HCT116 (cell line): Measurements from ENCODE around the gene ABCC5. TPM values are rescaled to one million over a fixed set of nuclear protein-coding genes. Genes with fewer than 3 reads are reported as not detected.

Experiments
- ATAC-seq: fragments of 200-7000 bp; cut with Tn5 transposase; 2 replicates; pipeline ENCODE4 v1.9.1; 2020; ENCODE audit warnings: mild to moderate bottlenecking, moderate library complexity
- BruUV-seq: library from RNA; stranded (reverse); fragments of 400-500 nt; replicated peaks from 2 replicates; lab custom pipeline; 2021; lab: Mats Ljungman, UMichigan
- CTCF ChIA-PET: fragments of 300-600 bp; sonication (Branson Sonifier 250); formaldehyde crosslinking; loops from one replicate; lab custom pipeline; 2021; ENCODE audit warnings: antibody characterized with exemption; lab: Charles Lee
- POLR2A ChIA-PET: fragments of 300-600, 350-600 bp; sonication (Branson Sonifier 250); formaldehyde crosslinking; loops from one replicate; lab custom pipeline; 2021; ENCODE audit warnings: antibody characterized with exemption; lab: Charles Lee
- RAD21 ChIA-PET, 2 experiments: fragments of 300-600 bp; sonication (Branson Sonifier 250); formaldehyde crosslinking; loops; one replicate each; lab custom pipeline; 2023; ENCODE audit warnings: low total read pairs in 2 of 2; ENCODE audit not compliant: uncharacterized antibody in 2 of 2, unreplicated experiment in 2 of 2, low non-redundant PET in 1 of 2; lab: Charles Lee
- DNase-seq: peaks from one replicate; pipeline ENCODE4 v3.0.0-alpha.2; 2010; ENCODE audit warnings: low read depth, low spot score
- H2AFZ ChIP-seq: fragments of 200-600 bp; shearing (Covaris generic), sonication (generic); 2 replicates; pipeline ENCODE4 v1.6.1; 2017; ENCODE audit warnings: low read depth, mixed run types, mixed read lengths, antibody characterized with exemption, low read length; ENCODE audit not compliant: poor library complexity, severe bottlenecking
- H3K27ac ChIP-seq: 2 replicates; pipeline ENCODE4 v1.5.1; 2012; ENCODE audit warnings: low read depth, low read length
- H3K27me3 ChIP-seq: fragments of 200-600 bp; sonication (generic); 2 replicates; pipeline ENCODE4 v1.6.1; 2016; ENCODE audit warnings: mixed run types, low read length, mixed read lengths; ENCODE audit not compliant: insufficient read depth
- H3K36me3 ChIP-seq, 2 experiments: fragments of 200-500 bp in 1 of 2; fragments of 200-600 bp in 1 of 2; sonication (Bioruptor generic) in 1 of 2; sonication (generic) in 1 of 2; 2 replicates each; pipeline versions ENCODE4 v1.5.1 to v1.6.1; 2014 to 2016; ENCODE audit warnings: low read length in 2 of 2, inconsistent platforms in 1 of 2, mixed read lengths in 1 of 2, mixed run types in 1 of 2; ENCODE audit not compliant: insufficient read depth in 2 of 2, control insufficient read depth in 1 of 2
- H3K4me1 ChIP-seq, 2 experiments: fragments of 200-600 bp in 1 of 2; sonication (generic) in 1 of 2; 2 replicates each; pipeline versions ENCODE4 v1.5.1 to v1.6.1; 2012 to 2017; ENCODE audit warnings: low read length in 2 of 2, inconsistent platforms in 1 of 2, mild to moderate bottlenecking in 1 of 2, mixed read lengths in 1 of 2, mixed run types in 1 of 2, moderate library complexity in 1 of 2; ENCODE audit not compliant: insufficient read depth in 2 of 2, control insufficient read depth in 1 of 2
- H3K4me2 ChIP-seq: fragments of 200-600 bp; sonication (generic); 2 replicates; pipeline ENCODE4 v1.6.1; 2017; ENCODE audit warnings: mixed run types, low read length, mixed read lengths
- H3K4me3 ChIP-seq, 2 experiments: fragments of 200-600 bp in 1 of 2; sonication (generic) in 1 of 2; replicated peaks in 1 of 2; 2 replicates each; pipeline ENCODE4 v1.5.1; 2011 to 2016; ENCODE audit warnings: low read length in 2 of 2, control low read depth in 1 of 2, low read depth in 1 of 2, mild to moderate bottlenecking in 1 of 2, mixed read lengths in 1 of 2, mixed run types in 1 of 2
- H3K79me2 ChIP-seq: fragments of 200-600 bp; sonication (generic); 2 replicates; pipeline ENCODE4 v1.6.1; 2017; ENCODE audit warnings: mild to moderate bottlenecking, mixed run types, low read length, moderate library complexity, mixed read lengths; ENCODE audit not compliant: insufficient read depth
- H3K9ac ChIP-seq: fragments of 200-600 bp; sonication (generic); 2 replicates; pipeline ENCODE4 v1.6.1; 2016; ENCODE audit warnings: low read length, mixed read lengths
- H3K9me2 ChIP-seq: fragments of 200-600 bp; sonication (generic), shearing (Covaris generic); 2 replicates; pipeline ENCODE4 v1.6.1; 2017; ENCODE audit warnings: mixed run types, mild to moderate bottlenecking, moderate library complexity; ENCODE audit not compliant: insufficient read depth
- H3K9me3 ChIP-seq, 2 experiments: fragments of 200-500 bp in 1 of 2; fragments of 200-600 bp in 1 of 2; sonication (Bioruptor generic) in 1 of 2; sonication (generic) in 1 of 2; 2 replicates each; pipeline ENCODE4 v1.6.1; 2014 to 2017; ENCODE audit warnings: low read length in 2 of 2, mixed read lengths in 2 of 2, inconsistent platforms in 1 of 2, low read depth in 1 of 2, mild to moderate bottlenecking in 1 of 2, mixed run types in 1 of 2, moderate library complexity in 1 of 2; ENCODE audit not compliant: control insufficient read depth in 1 of 2, insufficient read depth in 1 of 2
- H4K20me1 ChIP-seq: fragments of 200-600 bp; sonication (generic), shearing (Covaris generic); 2 replicates; pipeline ENCODE4 v1.6.1; 2017; ENCODE audit warnings: mixed run types, mild to moderate bottlenecking, moderate library complexity; ENCODE audit not compliant: insufficient read depth
- ATF3 ChIP-seq: IDR thresholded peaks from 2 replicates; pipeline ENCODE4 v1.6.1; 2012
- CTCF ChIP-seq, 3 experiments: fragments of 200-600 bp in 1 of 3; sonication (generic) in 1 of 3; IDR thresholded peaks in 2 of 3; conservative IDR thresholded peaks in 1 of 3; 2 replicates each; pipeline ENCODE4 v1.5.1; 2012 to 2017; ENCODE audit warnings: low read depth in 2 of 3, low read length in 2 of 3, antibody characterized with exemption in 1 of 3, borderline replicate concordance in 1 of 3, control low read depth in 1 of 3, mild to moderate bottlenecking in 1 of 3, mixed read lengths in 1 of 3, mixed run types in 1 of 3, moderate library complexity in 1 of 3; ENCODE audit not compliant: insufficient read depth in 1 of 3
- EGR1 ChIP-seq: IDR thresholded peaks from 2 replicates; pipeline ENCODE4 v1.6.1; 2012; ENCODE audit warnings: low read depth
- ELF1 ChIP-seq: IDR thresholded peaks from 2 replicates; pipeline ENCODE4 v1.6.1; 2012; ENCODE audit warnings: low read depth, borderline replicate concordance
- EZH2 ChIP-seq: fragments of 200-600 bp; sonication (generic); IDR thresholded peaks from 2 replicates; pipeline ENCODE4 v1.6.1; 2017; ENCODE audit warnings: antibody characterized with exemption, mixed run types
- EZH2phosphoT487 ChIP-seq: fragments of 200-600 bp; IDR thresholded peaks from 2 replicates; pipeline ENCODE4 v1.6.1; 2018; ENCODE audit warnings: antibody characterized with exemption, borderline replicate concordance
- FOSL1 ChIP-seq: IDR thresholded peaks from 2 replicates; pipeline ENCODE4 v1.6.1; 2012; ENCODE audit warnings: low read depth
- JUND ChIP-seq: IDR thresholded peaks from 2 replicates; pipeline ENCODE4 v1.6.1; 2012
- POLR2A ChIP-seq: IDR thresholded peaks from 2 replicates; pipeline ENCODE4 v1.7.0; 2011; ENCODE audit warnings: borderline replicate concordance; ENCODE audit not compliant: insufficient read depth, insufficient read length; ENCODE audit errors: extremely low read depth
- SIN3A ChIP-seq: IDR thresholded peaks from 2 replicates; pipeline ENCODE4 v1.6.1; 2012; ENCODE audit warnings: low read depth
- SP1 ChIP-seq: IDR thresholded peaks from 2 replicates; pipeline ENCODE4 v1.6.1; 2012; ENCODE audit warnings: low read depth
- SRF ChIP-seq: IDR thresholded peaks from 2 replicates; pipeline ENCODE4 v1.6.1; 2012; ENCODE audit warnings: low read depth
- TCF7L2 ChIP-seq: IDR thresholded peaks from 2 replicates; pipeline ENCODE4 v1.7.0; 2011; ENCODE audit warnings: borderline replicate concordance, inconsistent platforms; ENCODE audit not compliant: insufficient read depth, insufficient read length; ENCODE audit errors: extremely low read depth
- ZBTB33 ChIP-seq: IDR thresholded peaks from 2 replicates; pipeline ENCODE4 v1.6.1; 2011; ENCODE audit warnings: mild to moderate bottlenecking, low read length, moderate library complexity; ENCODE audit not compliant: insufficient replicate concordance; ENCODE audit errors: extremely low read depth
- intact Hi-C: fragments of 100-400 bp; cut with micrococcal nuclease; formaldehyde crosslinking; loops from 2 replicates; pipeline ENCODE4 v1.10.0; 2022
- total RNA-seq: library from RNA; stranded (reverse); gene quantifications from one replicate; pipeline ENCODE4 v1.2.1, GENCODE V29; 2021; ENCODE audit not compliant: unreplicated experiment

The ABCC5 gene
- total RNA-seq, 1 experiment from 2014 or later = 16.9 TPM

GRCh38 chr3:183953471-183954070, 64.1 kb downstream of the ABCC5 start (continued):
- no peak for TF ChIP-seq ZBTB33
- no peak for TF ChIP-seq EZH2
- no peak for TF ChIP-seq POLR2A
- no peak for TF ChIP-seq FOSL1
- TF ChIP-seq TCF7L2 = no peak
- TF ChIP-seq EGR1 = no peak
- TF ChIP-seq SIN3A = no peak
- TF ChIP-seq JUND = no peak
- no peak for TF ChIP-seq EZH2phosphoT487
- TF ChIP-seq SP1 = no peak

GRCh38 chr3:183951459-183951858, 66.2 kb downstream of the ABCC5 start:
- no peak for ATAC-seq
- peaks cover 0 to 4% of the 10 kb centered on the region in 2 experiments; a peak in 2 of 4 replicates for H3K36me3 ChIP-seq
- POLR2A ChIA-PET = no interaction called here
- BruUV-seq = no TSS peak
- H3K4me2 ChIP-seq = no peak overlapping the region
- H3K4me3 ChIP-seq = no peak overlapping the region
- RAD21 ChIA-PET = no interaction called here
- CTCF ChIA-PET = no interaction called here
- H3K27ac ChIP-seq = no peak overlapping the region
- intact Hi-C loops = no loop called here
- no peaks in the 10 kb centered on the region for H3K9me3 ChIP-seq
- TF ChIP-seq SP1 (no peak), EZH2 (no peak), SRF (no peak), CTCF (IDR thresholded peaks at IDR 0.05 in 2 of 3, conservative IDR thresholded peaks at IDR 0.05 in 1 of 3; ENCODE audit: borderline replicate concordance in 1 of 3, insufficient read depth in 1 of 3, low read depth in 2 of 3, low read length in 2 of 3) (no peak), ELF1 (no peak), SIN3A (no peak), POLR2A (no peak), ATF3 (no peak), ZBTB33 (no peak)
- H3K9me2 ChIP-seq = no peaks in the 10 kb centered on the region
- H3K4me1 ChIP-seq = no peaks in the 10 kb centered on the region
- no peak for DNase-seq
- no peak overlapping the region for H2AFZ ChIP-seq
- no peaks in the 10 kb centered on the region for H3K79me2 ChIP-seq
- H3K27me3 ChIP-seq = no peaks in the 10 kb centered on the region
- H3K9ac ChIP-seq = no peak overlapping the region
- H4K20me1 ChIP-seq = no peaks in the 10 kb centered on the region
